Mammary epithelial cell (primary cell): ENCODE data around the gene NUP210.

Experiments used
- CTCF ChIP-seq, 2 donors: IDR thresholded peaks in 1 of 2; conservative IDR thresholded peaks in 1 of 2; 2 replicates each; pipeline ENCODE4 v1.5.1; 2011 to 2012; ENCODE audit warnings: inconsistent platforms in 2 of 2, low read length in 2 of 2, mild to moderate bottlenecking in 2 of 2, control low read depth in 1 of 2, low read depth in 1 of 2; ENCODE audit not compliant: insufficient read depth in 1 of 2; ENCODE audit errors: extremely low read depth in 1 of 2
- EZH2 ChIP-seq: IDR thresholded peaks from 2 replicates; pipeline ENCODE4 v1.6.1; 2012; ENCODE audit warnings: low read length, inconsistent platforms, borderline replicate concordance

- TF ChIP-seq CTCF (conservative IDR thresholded peaks at IDR 0.05 in 1 of 2, IDR thresholded peaks at IDR 0.05 in 1 of 2; ENCODE audit: extremely low read depth in 1 of 2, insufficient read depth in 1 of 2, low read depth in 1 of 2, low read length in 2 of 2) (no peak), EZH2 (no peak)
These were observed 142.8 kb downstream of the NUP210 start for GRCh38 chr3:13277196-13277813.
